Gastroesophageal sphincter (tissue), 3 donors: ENCODE results near the gene SERGEF.

Source experiments
- CTCF ChIP-seq, 4 experiments: fragments of 200-600 bp in 2 of 4; fragments of 450-650 bp in 2 of 4; sonication (generic) in 1 of 4; IDR thresholded peaks; one replicate each; pipeline ENCODE4 v1.5.1; 2017 to 2019; ENCODE audit warnings: antibody characterized with exemption in 4 of 4, mild to moderate bottlenecking in 2 of 4, moderate library complexity in 2 of 4
- POLR2AphosphoS5 ChIP-seq: sonication (generic); formaldehyde crosslinking; IDR thresholded peaks from one replicate; pipeline ENCODE4 v1.6.1; 2017; ENCODE audit warnings: antibody characterized with exemption

DNA sequence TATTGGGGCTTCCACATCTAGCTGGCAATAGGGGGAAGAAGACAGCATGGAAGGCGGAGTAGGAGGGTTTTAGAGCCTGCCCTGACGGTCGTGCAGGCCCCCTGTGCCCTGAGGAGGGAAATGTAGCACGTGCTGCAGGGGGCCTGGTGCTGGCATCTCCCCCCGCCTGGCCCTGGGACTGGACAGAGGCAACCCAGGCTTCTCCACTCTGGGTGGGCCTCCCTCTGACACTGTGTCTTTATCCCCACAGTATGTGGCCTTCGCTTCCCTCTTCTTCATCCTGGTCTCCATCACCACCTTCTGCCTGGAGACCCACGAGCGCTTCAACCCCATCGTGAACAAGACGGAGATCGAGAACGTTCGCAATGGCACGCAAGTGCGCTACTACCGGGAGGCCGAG is 241.4 kb downstream of the SERGEF start:
- TF ChIP-seq POLR2AphosphoS5 (no peak), CTCF (IDR thresholded peaks at IDR 0.05) (no peak)
